Panc1 (cell line): Measurements from ENCODE around the gene PALB2.

ENCODE experiments used
- CTCF ChIP-seq: fragments of 450-650 bp; IDR thresholded peaks from 2 replicates; pipeline ENCODE4 v1.5.1; 2017; ENCODE audit warnings: mild to moderate bottlenecking
- POLR2AphosphoS5 ChIP-seq: IDR thresholded peaks from 2 replicates; pipeline ENCODE4 v1.6.1; 2012; ENCODE audit warnings: mild to moderate bottlenecking, low read depth, low read length, moderate library complexity
- SIN3A ChIP-seq: IDR thresholded peaks from 2 replicates; pipeline ENCODE4 v1.6.1; 2012; ENCODE audit warnings: low read depth, mild to moderate bottlenecking, low read length, moderate library complexity, borderline replicate concordance; ENCODE audit not compliant: insufficient read depth

DNA sequence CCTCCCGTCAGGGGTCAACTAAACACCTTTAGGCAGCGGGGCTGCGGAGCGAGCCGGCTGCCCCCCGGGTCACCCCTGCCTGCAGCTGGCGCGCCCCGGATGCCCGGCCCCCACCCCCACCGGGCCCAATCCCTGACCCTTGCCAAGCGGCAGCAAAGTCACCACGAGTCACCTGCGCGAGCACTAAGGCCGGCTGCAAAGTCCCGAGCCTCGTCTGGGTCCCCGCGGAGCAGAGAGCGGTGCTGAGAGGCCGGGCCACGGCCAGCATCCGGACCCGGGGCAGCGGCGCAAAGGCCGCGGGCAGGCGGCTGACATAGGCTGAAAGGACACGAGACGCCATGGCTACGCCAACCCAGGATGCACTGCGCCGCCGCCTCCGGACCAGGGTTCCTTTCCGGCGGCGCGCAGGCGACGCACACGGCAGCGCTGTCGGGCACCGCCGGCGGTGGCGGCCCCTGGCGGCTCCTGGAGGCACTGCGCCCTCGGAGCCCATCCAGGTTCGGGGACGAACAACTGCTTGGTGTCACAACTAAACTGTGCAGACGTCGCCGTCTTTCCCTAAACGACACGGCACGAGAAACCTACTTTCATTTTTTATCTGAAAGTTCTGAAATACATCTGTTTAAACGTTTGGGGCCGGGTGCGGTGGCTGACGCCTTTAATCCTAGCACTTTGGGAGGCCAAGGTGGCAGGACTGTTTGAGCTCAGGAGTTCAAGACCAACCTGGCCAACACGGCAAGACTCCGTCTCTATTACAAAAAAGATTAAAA, 45.0 kb downstream of the PALB2 start, which contains the start of gene NDUFAB1:
- TF ChIP-seq CTCF: peak; percentile 100
- peak; percentile 83 for TF ChIP-seq POLR2AphosphoS5
- TF ChIP-seq SIN3A: peak; percentile 58; the same call in 1 of the 2 replicates
